IMR-90 (cell line): Measurements from ENCODE around the gene TRIM5. TPM values are rescaled to one million over a fixed set of nuclear protein-coding genes. Genes with fewer than 3 reads are reported as not detected.

Source experiments
- ATAC-seq: fragments of 200-7000 bp; cut with Tn5 transposase; 2 replicates; pipeline ENCODE4 v1.9.1; 2020; ENCODE audit warnings: low read depth, mild to moderate bottlenecking, moderate library complexity
- BruUV-seq: library from RNA; stranded (reverse); fragments of 400-500 nt; replicated peaks from 2 replicates; lab custom pipeline; 2021; lab: Mats Ljungman, UMichigan
- CTCF ChIA-PET: fragments of 300-600 bp; formaldehyde crosslinking; extraction: SDS; loops from one replicate; lab custom pipeline; 2021; ENCODE audit warnings: antibody characterized with exemption; lab: Yijun Ruan, JAX
- POLR2A ChIA-PET: fragments of 300-600 bp; sonication (Branson Sonifier 250); formaldehyde crosslinking; loops from one replicate; lab custom pipeline; 2022; ENCODE audit warnings: antibody characterized with exemption; ENCODE audit not compliant: unreplicated experiment; lab: Charles Lee
- DNase-seq: peaks from one replicate; pipeline ENCODE4 v3.0.0; 2013
- H2AFZ ChIP-seq: replicated peaks from 2 replicates; pipeline ENCODE3; 2013; ENCODE audit warnings: low read length, mild to moderate bottlenecking; ENCODE audit not compliant: poor library complexity
- H2AK5ac ChIP-seq: 2 replicates; pipeline ENCODE4 v1.6.1; 2013; ENCODE audit warnings: low read depth, low read length, inconsistent platforms
- H2AK9ac ChIP-seq: replicated peaks from 2 replicates; pipeline ENCODE3; 2013; ENCODE audit warnings: mild to moderate bottlenecking, low read depth, low read length, moderate library complexity; ENCODE audit not compliant: poor library complexity
- H2BK120ac ChIP-seq: 2 replicates; pipeline ENCODE4 v1.6.1; 2013; ENCODE audit warnings: low read depth, low read length, inconsistent platforms
- H2BK15ac ChIP-seq: 3 replicates; pipeline ENCODE4 v1.6.1; 2013; ENCODE audit warnings: low read depth, low read length, inconsistent platforms
- H2BK20ac ChIP-seq: 2 replicates; pipeline ENCODE4 v1.6.1; 2013; ENCODE audit warnings: low read depth, mild to moderate bottlenecking, inconsistent platforms, low read length, moderate library complexity
- H2BK5ac ChIP-seq: 2 replicates; pipeline ENCODE4 v1.6.1; 2013; ENCODE audit warnings: mild to moderate bottlenecking, low read depth, low read length, inconsistent platforms; ENCODE audit not compliant: poor library complexity, severe bottlenecking
- H3K14ac ChIP-seq: replicated peaks from 2 replicates; pipeline ENCODE4 v1.6.1; 2013; ENCODE audit warnings: low read depth, low read length, inconsistent platforms
- H3K18ac ChIP-seq: 2 replicates; pipeline ENCODE4 v1.6.1; 2013; ENCODE audit warnings: low read depth, low read length, control low read depth
- H3K23ac ChIP-seq: 2 replicates; pipeline ENCODE4 v1.6.1; 2013; ENCODE audit warnings: low read depth, low read length, inconsistent platforms
- H3K27ac ChIP-seq: 2 replicates; pipeline ENCODE4 v1.5.1; 2013; ENCODE audit warnings: mild to moderate bottlenecking, control low read depth, low read length; ENCODE audit not compliant: insufficient read depth
- H3K27me3 ChIP-seq: 2 replicates; pipeline ENCODE4 v1.6.1; 2013; ENCODE audit warnings: low read length; ENCODE audit not compliant: control insufficient read depth, insufficient read depth
- H3K36me3 ChIP-seq: 2 replicates; pipeline ENCODE4 v1.6.1; 2013; ENCODE audit warnings: low read length, mixed read lengths; ENCODE audit not compliant: control insufficient read depth, insufficient read depth
- H3K4ac ChIP-seq: 2 replicates; pipeline ENCODE4 v1.6.1; 2013; ENCODE audit warnings: low read depth, low read length, inconsistent platforms
- H3K4me1 ChIP-seq: 2 replicates; pipeline ENCODE4 v1.6.1; 2013; ENCODE audit warnings: low read length, mixed read lengths; ENCODE audit not compliant: control insufficient read depth, insufficient read depth
- H3K4me2 ChIP-seq: 2 replicates; pipeline ENCODE4 v1.6.1; 2013; ENCODE audit warnings: low read depth, mild to moderate bottlenecking, control low read depth, low read length, moderate library complexity
- H3K4me3 ChIP-seq: 2 replicates; pipeline ENCODE4 v1.5.1; 2013; ENCODE audit warnings: low read depth, mild to moderate bottlenecking, control low read depth, low read length, moderate library complexity; ENCODE audit not compliant: insufficient read depth
- H3K56ac ChIP-seq: 2 replicates; pipeline ENCODE4 v1.6.1; 2013; ENCODE audit warnings: low read length, inconsistent platforms; ENCODE audit not compliant: insufficient read depth; ENCODE audit errors: extremely low read depth
- H3K79me1 ChIP-seq, 2 experiments: 2 replicates each; pipeline ENCODE4 v1.6.1; 2013; ENCODE audit warnings: low read length in 2 of 2, inconsistent platforms in 1 of 2, low read depth in 1 of 2
- H3K9ac ChIP-seq: 2 replicates; pipeline ENCODE4 v1.6.1; 2013; ENCODE audit warnings: low read depth, low read length, control low read depth
- H3K9me1 ChIP-seq: 2 replicates; pipeline ENCODE4 v1.6.1; 2013; ENCODE audit warnings: low read length, inconsistent platforms; ENCODE audit not compliant: insufficient read depth
- H3K9me3 ChIP-seq: 2 replicates; pipeline ENCODE4 v1.6.1; 2013; ENCODE audit warnings: low read length; ENCODE audit not compliant: control insufficient read depth, insufficient read depth
- H4K20me1 ChIP-seq: 2 replicates; pipeline ENCODE4 v1.6.1; 2013; ENCODE audit warnings: low read length, inconsistent platforms; ENCODE audit not compliant: insufficient read depth
- H4K5ac ChIP-seq: 2 replicates; pipeline ENCODE4 v1.6.1; 2013; ENCODE audit warnings: mild to moderate bottlenecking, low read depth, low read length, control low read depth
- H4K8ac ChIP-seq, 2 experiments: 2 replicates each; pipeline ENCODE4 v1.6.1; 2013; ENCODE audit warnings: low read depth in 2 of 2, low read length in 2 of 2, control low read depth in 1 of 2, inconsistent platforms in 1 of 2
- H4K91ac ChIP-seq: 2 replicates; pipeline ENCODE4 v1.6.1; 2013; ENCODE audit warnings: low read depth, low read length, inconsistent platforms; ENCODE audit not compliant: insufficient read depth
- CEBPB ChIP-seq: IDR thresholded peaks from 2 replicates; pipeline ENCODE4 v1.6.1; 2012; ENCODE audit warnings: low read depth, low read length, improper control_type of control experiment
- CHD1 ChIP-seq: IDR thresholded peaks from 2 replicates; pipeline ENCODE4 v1.6.1; 2012; ENCODE audit warnings: low read depth, low read length, improper control_type of control experiment
- FOS ChIP-seq: fragments of 150-350 bp; IDR thresholded peaks from 2 replicates; pipeline ENCODE4 v1.6.1; 2016; ENCODE audit warnings: low read depth, low read length
- MAFK ChIP-seq: IDR thresholded peaks from 2 replicates; pipeline ENCODE4 v1.6.1; 2012; ENCODE audit warnings: low read depth, low read length, improper control_type of control experiment
- MAZ ChIP-seq: IDR thresholded peaks from 2 replicates; pipeline ENCODE4 v1.6.1; 2012; ENCODE audit warnings: low read depth, mild to moderate bottlenecking, low read length, improper control_type of control experiment, moderate library complexity, borderline replicate concordance
- MXI1 ChIP-seq: IDR thresholded peaks from 2 replicates; pipeline ENCODE4 v1.6.1; 2012; ENCODE audit warnings: low read depth, mild to moderate bottlenecking, low read length, moderate library complexity, borderline replicate concordance
- NFE2L2 ChIP-seq: fragments of 150-350 bp; IDR thresholded peaks from 2 replicates; pipeline ENCODE4 v1.6.1; 2016; ENCODE audit warnings: low read depth, mild to moderate bottlenecking, low read length
- RFX5 ChIP-seq: IDR thresholded peaks from 2 replicates; pipeline ENCODE4 v1.8.0; 2012; ENCODE audit warnings: low read depth, mild to moderate bottlenecking, low read length, moderate library complexity
- WGBS, 2 experiments: methylation state at CpG; one replicate each; pipeline versions ENCODE4 v1.1.5 to v1.1.7; 2013; ENCODE audit warnings: missing lambda C conversion rate in 2 of 2; ENCODE audit not compliant: insufficient read length in 1 of 2; ENCODE audit errors: extremely low coverage in 2 of 2; 5-methylcytosine and 5-hydroxymethylcytosine counted together
- dilution Hi-C: fragments of 300-500 bp; cut with HindIII; formaldehyde crosslinking; loops from one replicate; pipeline ENCODE4 v1.14.3; 2018; ENCODE audit warnings: low sequenced_read_pairs; ENCODE audit not compliant: unreplicated experiment
- in situ Hi-C: fragments of 300-500 bp; cut with MboI; formaldehyde crosslinking; loops from 3 replicates; pipeline ENCODE4 v1.14.3; 2019; ENCODE audit warnings: low sequenced_read_pairs, inconsistent platforms, mixed read lengths
- intact Hi-C: fragments of 100-400 bp; cut with micrococcal nuclease; formaldehyde crosslinking; loops from 2 replicates; pipeline ENCODE4 v1.10.0; 2022
- polyA plus RNA-seq, 3 experiments: library from polyadenylated mRNA; depleted of rRNA; stranded (reverse); fragments of >200 nt; gene quantifications; 2 replicates each; pipeline ENCODE4 v1.2.3, GENCODE V29; 2012; ENCODE audit warnings: low replicate concordance in 1 of 3
- total RNA-seq: library from RNA; depleted of rRNA; stranded (reverse); fragments of >200 nt; gene quantifications from 2 replicates; pipeline ENCODE4 v1.2.3, GENCODE V29; 2012
- TF ChIP-seq, protein P1 (sequence below): fragments of 150-350 bp; IDR thresholded peaks from 2 replicates; pipeline ENCODE4 v1.6.1; 2016; ENCODE audit warnings: low read depth, mild to moderate bottlenecking, low read length, moderate library complexity, borderline replicate concordance
- TF ChIP-seq, protein P2 (sequence below): fragments of 150-350 bp; IDR thresholded peaks from 2 replicates; pipeline ENCODE4 v1.6.1; 2017; ENCODE audit warnings: mild to moderate bottlenecking, antibody characterized with exemption, low read length, low read depth

TRIM5 gene
- total and polyA plus RNA-seq, 2 of the 4 experiments (the other 2 are of a cell fraction): 32.6 to 49.1 TPM

DNA sequence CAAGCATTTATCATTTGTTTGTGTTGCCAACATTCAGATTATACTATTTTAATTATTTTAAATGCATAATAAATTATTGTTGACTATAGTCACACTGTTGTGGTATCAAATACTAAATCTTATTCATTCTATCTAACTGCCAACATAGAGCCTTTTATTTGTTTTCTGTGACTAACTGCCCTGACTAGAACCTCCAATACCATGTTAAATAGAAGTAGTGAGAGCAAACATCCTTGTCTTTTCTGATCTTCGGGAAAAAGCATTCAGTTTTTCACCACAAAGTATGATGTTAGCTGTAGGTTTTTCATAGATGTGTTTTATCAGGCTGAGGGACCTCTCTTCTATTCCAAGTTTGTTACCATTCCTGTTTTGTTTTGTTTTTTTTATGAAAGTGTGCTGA, 44.9 kb downstream of the TRIM5 start:
- Histone ChIP-seq H3K4ac (no peak overlapping the region), H3K4me3 (no peak overlapping the region), H2AFZ (no peak overlapping the region), H4K8ac (no peak overlapping the region), H3K4me1 (no peaks in the 10 kb centered on the region), H3K27ac (no peak overlapping the region), H3K79me1 (no peaks in the 10 kb centered on the region), H2BK120ac (no peak overlapping the region), H2BK5ac (no peak overlapping the region), H3K23ac (no peak overlapping the region), H3K27me3 (no peaks in the 10 kb centered on the region), H3K9me3 (no peaks in the 10 kb centered on the region), H2BK20ac (no peak overlapping the region), H4K20me1 (no peaks in the 10 kb centered on the region), H3K18ac (no peak overlapping the region), H2AK9ac (no peak overlapping the region), H2AK5ac (no peak overlapping the region), H3K36me3 (peaks cover 3% of the 10 kb centered on the region), H3K4me2 (no peak overlapping the region), H3K14ac (no peak overlapping the region), H3K9ac (no peak overlapping the region), H2BK15ac (no peak overlapping the region), H3K9me1 (no peaks in the 10 kb centered on the region), H3K56ac (no peak overlapping the region), H4K5ac (no peak overlapping the region), H4K91ac (no peak overlapping the region)
- no peak for DNase-seq
- ChIA-PET POLR2A (interaction anchor here (0.6 kb wide), 1 partner anchor 45 kb away, joined by 5 read pairs; no protein-coding TSS in a partner anchor), CTCF (no interaction called here)
- ATAC-seq: no peak
- dilution Hi-C loops: no loop called here
- WGBS, 2 experiments: no CpG with 5 or more reads among the region's 1 CpG
- intact Hi-C loops: no loop called here
- BruUV-seq: no TSS peak
- no peak for TF ChIP-seq RFX5
- TF ChIP-seq FOS: no peak
- TF ChIP-seq NFE2L2: no peak
- TF ChIP-seq, protein P1, sequence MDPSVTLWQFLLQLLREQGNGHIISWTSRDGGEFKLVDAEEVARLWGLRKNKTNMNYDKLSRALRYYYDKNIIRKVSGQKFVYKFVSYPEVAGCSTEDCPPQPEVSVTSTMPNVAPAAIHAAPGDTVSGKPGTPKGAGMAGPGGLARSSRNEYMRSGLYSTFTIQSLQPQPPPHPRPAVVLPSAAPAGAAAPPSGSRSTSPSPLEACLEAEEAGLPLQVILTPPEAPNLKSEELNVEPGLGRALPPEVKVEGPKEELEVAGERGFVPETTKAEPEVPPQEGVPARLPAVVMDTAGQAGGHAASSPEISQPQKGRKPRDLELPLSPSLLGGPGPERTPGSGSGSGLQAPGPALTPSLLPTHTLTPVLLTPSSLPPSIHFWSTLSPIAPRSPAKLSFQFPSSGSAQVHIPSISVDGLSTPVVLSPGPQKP: no peak
- TF ChIP-seq MAZ: no peak
- TF ChIP-seq CEBPB: no peak
- no peak for TF ChIP-seq MXI1
- TF ChIP-seq CHD1: no peak
- TF ChIP-seq MAFK: no peak
- TF ChIP-seq, protein P2, sequence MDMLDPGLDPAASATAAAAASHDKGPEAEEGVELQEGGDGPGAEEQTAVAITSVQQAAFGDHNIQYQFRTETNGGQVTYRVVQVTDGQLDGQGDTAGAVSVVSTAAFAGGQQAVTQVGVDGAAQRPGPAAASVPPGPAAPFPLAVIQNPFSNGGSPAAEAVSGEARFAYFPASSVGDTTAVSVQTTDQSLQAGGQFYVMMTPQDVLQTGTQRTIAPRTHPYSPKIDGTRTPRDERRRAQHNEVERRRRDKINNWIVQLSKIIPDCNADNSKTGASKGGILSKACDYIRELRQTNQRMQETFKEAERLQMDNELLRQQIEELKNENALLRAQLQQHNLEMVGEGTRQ: no peak
- in situ Hi-C loops: no loop called here
